Activated CD4-positive, alpha-beta T cell treated with anti-CD3 and anti-CD28 coated beads, Interleukin-2, amount 10 ng/mL, durations not matched to agents 24 days and 14 days (primary cell): ENCODE results near the gene SKP1. TPM values are rescaled to one million over a fixed set of nuclear protein-coding genes. Genes with fewer than 3 reads are reported as not detected.
"Not testable (repeated sequence)": the region's sequence is repeated elsewhere in the genome, so short reads cannot be mapped to it uniquely, and the experiment has no call there.

Experiments
- DNase-seq: peaks from one replicate; pipeline ENCODE4 v3.0.0; 2022
- H3K27ac Mint-ChIP-seq: one replicate; pipeline ENCODE4 v1.8.0; 2022; ENCODE audit warnings: mild to moderate bottlenecking, mixed read lengths
- H3K27me3 Mint-ChIP-seq: one replicate; pipeline ENCODE4 v1.8.0; 2022; ENCODE audit warnings: mixed read lengths
- H3K36me3 Mint-ChIP-seq: one replicate; pipeline ENCODE4 v1.8.0; 2022; ENCODE audit warnings: low read depth, mild to moderate bottlenecking, mixed read lengths
- H3K4me1 Mint-ChIP-seq: one replicate; pipeline ENCODE4 v1.8.0; 2021; ENCODE audit warnings: mixed read lengths
- H3K4me3 Mint-ChIP-seq: one replicate; pipeline ENCODE4 v1.8.0; 2022; ENCODE audit warnings: mild to moderate bottlenecking, moderate library complexity, mixed read lengths
- H3K9me3 Mint-ChIP-seq: one replicate; pipeline ENCODE4 v1.8.0; 2021; ENCODE audit warnings: mixed read lengths
- intact Hi-C: fragments of 100-400 bp; cut with micrococcal nuclease; formaldehyde crosslinking; loops from one replicate; pipeline ENCODE4 v1.15.1; 2023
- total RNA-seq: library from RNA; stranded (reverse); gene quantifications from 2 replicates; pipeline ENCODE4 v1.2.3, GENCODE V29; 2022

Gene SKP1
- total RNA-seq, result 266 and 289 TPM in 2 replicates

DNA sequence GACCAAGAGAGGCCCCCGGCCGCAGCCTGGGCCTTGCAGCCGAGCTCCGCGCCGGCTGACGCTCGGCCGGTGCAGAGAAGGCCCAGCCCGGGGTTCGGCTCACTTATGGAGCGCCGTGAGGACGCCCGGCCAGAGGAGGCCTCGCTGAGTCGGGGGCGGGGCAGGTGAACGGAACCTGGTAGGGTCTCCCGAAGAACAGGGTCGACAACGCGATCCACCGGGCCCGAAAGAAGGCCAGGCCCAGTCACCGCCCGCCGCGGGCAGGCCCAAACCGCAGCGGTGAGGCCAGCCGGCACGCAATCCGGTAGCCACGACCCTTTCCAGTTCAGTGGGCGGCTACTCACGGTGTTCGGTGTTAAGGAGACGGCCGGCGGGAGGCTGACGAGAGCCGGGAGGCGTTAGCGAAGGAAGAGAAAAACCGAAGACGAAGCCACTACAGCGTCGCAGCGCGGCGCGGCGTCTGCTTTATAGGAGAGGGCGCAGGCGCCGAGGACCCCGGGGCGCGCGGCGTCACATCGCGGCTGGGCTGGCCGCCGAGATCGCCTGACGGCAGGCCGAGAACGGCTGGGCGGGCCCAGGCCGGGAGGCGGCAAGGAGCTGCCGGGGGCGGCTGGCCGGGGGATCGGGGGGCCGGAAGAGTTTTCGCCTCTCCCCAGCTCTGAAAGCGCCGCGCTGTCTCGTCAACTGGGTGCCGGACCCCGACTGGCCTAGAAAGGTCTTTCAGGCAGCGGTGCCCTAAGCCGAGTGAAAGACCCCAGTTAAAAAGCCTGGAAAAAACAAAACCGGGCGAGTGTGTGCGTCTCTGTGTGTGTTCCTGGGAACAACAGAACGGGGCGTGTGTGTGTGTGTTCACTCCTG lies at the start of gene SKP1:
Gene SKP1, minus strand, starts transcription at position 440 of the 858 bp plus-strand sequence. CDS start 2,928 bp downstream, outside the sequence.
- Mint-ChIP-seq H3K4me3 (peak within 1 kb of the TSS; percentile 93), H3K27ac (peak within 1 kb of the TSS; percentile 97), H3K9me3 (no peaks in the 10 kb centered on the region), H3K27me3 (no peaks in the 10 kb centered on the region), H3K4me1 (peaks cover 21% of the 10 kb centered on the region), H3K36me3 (peaks cover 20% of the 10 kb centered on the region)
- DNase-seq, result peak; percentile 96
- intact Hi-C loops, result loop anchor here (1.0 to 5.0 kb wide), 5 partner anchors 50 to 1124 kb away; partner anchors contain the start of genes HSPA4, JADE2, PPP2CA and UBE2B

DNA sequence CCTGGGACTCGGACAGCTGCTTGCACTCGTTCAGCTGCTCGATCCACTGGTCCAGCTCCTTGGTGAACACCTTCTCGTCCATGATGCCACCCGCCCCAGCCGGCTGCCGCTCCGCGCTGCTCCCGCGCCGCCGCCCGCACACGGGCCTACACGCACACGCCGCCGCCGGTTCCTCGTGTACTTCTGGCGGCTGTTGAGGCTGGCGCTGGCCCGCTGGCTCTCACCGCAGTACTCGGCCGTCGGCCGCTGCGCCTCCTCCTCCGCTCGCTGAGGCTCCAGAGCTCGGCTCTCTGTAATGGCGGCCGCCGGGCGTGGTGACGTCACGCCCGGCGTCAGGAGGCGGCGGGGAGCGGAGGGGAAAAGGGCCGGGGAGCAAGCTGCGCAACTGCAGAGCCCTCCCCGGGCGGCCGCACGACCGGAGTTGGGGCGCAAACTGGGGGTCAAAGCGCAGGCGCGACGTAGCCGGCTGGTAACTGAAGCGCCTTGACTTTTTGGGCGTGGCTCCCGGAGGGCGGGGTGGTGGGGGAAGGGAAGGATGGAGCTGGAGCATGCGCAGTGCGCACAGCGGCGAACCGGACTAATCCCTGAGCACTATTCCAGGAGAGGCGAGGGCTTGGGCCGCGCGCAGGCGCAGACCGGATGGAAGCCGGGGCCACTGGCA lies 49.2 kb upstream of the SKP1 start, which contains the start of gene PPP2CA:
Gene PPP2CA, minus strand, starts transcription at position 294 of the 661 bp plus-strand sequence. Its CDS starts 212 bp downstream, at position 82.
- peak within 1 kb of the TSS; percentile 97 for H3K4me3 Mint-ChIP-seq
- H3K27ac Mint-ChIP-seq, result peak within 1 kb of the TSS; percentile 100
- DNase-seq, result peak; percentile 100
- H3K36me3 Mint-ChIP-seq, result peaks cover 36% of the 10 kb centered on the region
- no peaks in the 10 kb centered on the region for H3K9me3 Mint-ChIP-seq
- no peaks in the 10 kb centered on the region for H3K27me3 Mint-ChIP-seq
- intact Hi-C loops, result loop anchor here (1.0 to 5.0 kb wide), 13 partner anchors 41 to 531 kb away; partner anchors contain the start of genes C5orf15, CAMLG, CDKL3 and CDKN2AIPNL
- H3K4me1 Mint-ChIP-seq, result peaks cover 41% of the 10 kb centered on the region

DNA sequence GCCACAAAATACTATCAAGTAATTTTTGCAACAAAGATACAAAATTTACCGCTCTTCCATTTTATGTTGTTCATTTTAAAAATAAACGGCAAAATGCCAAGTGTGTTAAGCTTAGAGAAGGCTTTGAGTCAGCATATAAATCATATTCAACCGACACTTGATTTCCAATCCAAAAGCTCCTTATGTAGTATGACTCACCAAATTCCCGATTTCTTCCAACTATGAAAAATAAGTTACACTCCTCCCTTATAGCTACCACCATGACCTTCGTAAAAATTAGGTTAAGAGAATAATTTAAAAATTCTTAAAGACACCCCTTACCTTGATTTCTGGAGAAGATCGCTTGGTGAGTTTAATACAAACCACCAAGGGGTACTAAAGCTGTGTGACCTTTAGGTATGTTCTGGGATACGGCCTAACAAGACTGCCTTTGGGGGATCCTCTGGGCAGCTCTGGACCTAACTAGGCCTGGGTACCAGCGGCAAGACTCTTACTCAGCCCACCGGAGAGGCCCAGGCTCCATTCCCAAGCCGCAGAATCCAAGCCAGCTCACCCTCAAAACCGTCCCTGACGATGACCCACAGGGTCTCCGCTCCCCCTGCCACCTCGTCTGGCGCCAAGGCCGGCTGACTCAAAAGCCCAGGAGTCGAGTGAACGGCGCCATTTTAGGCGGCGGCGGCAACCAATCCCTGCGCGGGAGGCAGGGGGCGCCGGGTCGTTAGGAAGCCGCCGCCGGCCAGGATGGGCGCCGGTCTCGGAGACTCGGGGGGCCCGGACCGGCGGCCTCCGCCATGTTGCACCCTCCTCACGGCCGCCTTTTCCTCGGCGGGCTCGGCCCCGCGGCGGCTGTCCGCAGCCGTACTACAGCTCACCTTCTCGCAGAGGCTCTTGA lies 48.4 kb upstream of the SKP1 start:
- H3K36me3 Mint-ChIP-seq, result peaks cover 42% of the 10 kb centered on the region
- no peaks in the 10 kb centered on the region for H3K27me3 Mint-ChIP-seq
- DNase-seq, result peak; percentile 91
- H3K4me1 Mint-ChIP-seq, result peaks cover 47% of the 10 kb centered on the region
- H3K4me3 Mint-ChIP-seq, result peak overlapping the region; percentile 97
- H3K27ac Mint-ChIP-seq, result peak overlapping the region; percentile 100
- intact Hi-C loops, result loop anchor here (1.0 to 5.0 kb wide), 4 partner anchors 62 to 532 kb away; partner anchors contain the start of genes DDX46, SEC24A and VDAC1
- no peaks in the 10 kb centered on the region for H3K9me3 Mint-ChIP-seq

- no peaks in the 10 kb centered on the region for H3K9me3 Mint-ChIP-seq
- peak overlapping the region; percentile 97 for H3K4me3 Mint-ChIP-seq
- no peaks in the 10 kb centered on the region for H3K27me3 Mint-ChIP-seq
- H3K4me1 Mint-ChIP-seq, result peaks cover 59% of the 10 kb centered on the region
- H3K36me3 Mint-ChIP-seq, result peaks cover 51% of the 10 kb centered on the region
- peak overlapping the region; percentile 42 for H3K27ac Mint-ChIP-seq
- intact Hi-C loops, result no loop called here
- DNase-seq, result no peak
Measured at GRCh38 chr5:134223406-134224248, 46.9 kb upstream of the SKP1 start.

- H3K9me3 Mint-ChIP-seq, H3K27me3 Mint-ChIP-seq, intact Hi-C loops, DNase-seq, H3K27ac Mint-ChIP-seq: not testable (repeated sequence)
- Mint-ChIP-seq H3K36me3 (peaks cover 54% of the 10 kb centered on the region), H3K4me1 (peaks cover 54% of the 10 kb centered on the region), H3K4me3 (peak overlapping the region; percentile 59)
Measured at GRCh38 chr5:134221690-134222089, 44.9 kb upstream of the SKP1 start.

- H3K9me3 Mint-ChIP-seq, result no peaks in the 10 kb centered on the region
- no peak overlapping the region for H3K27ac Mint-ChIP-seq
- no peak for DNase-seq
- intact Hi-C loops, result no loop called here
- H3K27me3 Mint-ChIP-seq, result no peaks in the 10 kb centered on the region
- peaks cover 41% of the 10 kb centered on the region for H3K4me1 Mint-ChIP-seq
- H3K36me3 Mint-ChIP-seq, result peaks cover 32% of the 10 kb centered on the region
- H3K4me3 Mint-ChIP-seq, result no peak overlapping the region
Measured at GRCh38 chr5:134215757-134216156, 39.0 kb upstream of the SKP1 start.

- H3K27me3 Mint-ChIP-seq, DNase-seq, H3K27ac Mint-ChIP-seq, intact Hi-C loops, H3K4me3 Mint-ChIP-seq, H3K9me3 Mint-ChIP-seq: not testable (repeated sequence)
- Mint-ChIP-seq H3K36me3 (peaks cover 13% of the 10 kb centered on the region), H3K4me1 (peaks cover 22% of the 10 kb centered on the region)
Measured at GRCh38 chr5:134211263-134212031, 34.7 kb upstream of the SKP1 start.

DNA sequence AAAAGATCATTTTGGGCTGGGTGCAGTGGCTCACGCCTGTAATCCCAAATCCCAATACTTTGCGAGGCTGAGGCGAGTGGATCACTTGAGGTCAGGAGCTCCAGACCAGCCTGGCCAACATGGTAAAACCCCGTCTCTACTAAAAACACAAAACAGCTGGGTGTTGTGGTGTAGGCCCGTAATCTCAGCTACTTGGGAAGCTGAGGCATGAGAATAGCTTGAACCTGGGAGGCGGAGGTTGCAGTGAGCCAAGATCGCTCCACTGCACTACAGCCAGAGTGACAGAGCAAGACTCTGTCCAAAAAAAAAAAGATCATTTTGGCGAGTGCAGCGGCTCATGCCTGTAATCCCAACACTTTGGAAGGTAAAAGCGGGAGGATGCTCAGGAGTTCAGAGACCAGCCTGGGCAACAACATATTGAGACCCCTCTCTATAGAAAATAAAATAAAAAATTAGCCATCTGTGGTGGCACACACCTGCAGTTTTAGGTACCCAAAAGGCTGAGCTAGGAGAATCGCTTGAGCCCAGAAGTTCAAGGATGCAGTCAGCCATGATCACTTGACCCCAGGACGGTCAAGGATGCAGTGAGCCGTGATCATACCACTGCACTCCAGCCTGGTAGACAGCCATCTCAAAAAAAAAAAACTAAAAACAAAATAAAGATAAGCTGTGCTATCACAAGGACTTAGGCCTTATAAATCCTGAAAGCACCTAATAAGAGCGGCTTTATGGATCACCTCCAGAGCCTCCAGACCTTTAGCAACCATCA lies 32.9 kb upstream of the SKP1 start:
- Mint-ChIP-seq H3K36me3 (peaks cover 16% of the 10 kb centered on the region), H3K27ac (no peak overlapping the region), H3K27me3 (no peaks in the 10 kb centered on the region), H3K9me3 (no peaks in the 10 kb centered on the region), H3K4me1 (peaks cover 19% of the 10 kb centered on the region), H3K4me3 (no peak overlapping the region)
- intact Hi-C loops, result no loop called here
- DNase-seq, result no peak

GRCh38 chr5:134207696-134208095 lies 30.9 kb upstream of the SKP1 start:
- no peaks in the 10 kb centered on the region for H3K27me3 Mint-ChIP-seq
- H3K36me3 Mint-ChIP-seq, result peaks cover 25% of the 10 kb centered on the region
- intact Hi-C loops, result no loop called here
- H3K27ac Mint-ChIP-seq, result no peak overlapping the region
- peaks cover 19% of the 10 kb centered on the region for H3K4me1 Mint-ChIP-seq
- DNase-seq, result no peak
- no peak overlapping the region for H3K4me3 Mint-ChIP-seq
- no peaks in the 10 kb centered on the region for H3K9me3 Mint-ChIP-seq

DNA sequence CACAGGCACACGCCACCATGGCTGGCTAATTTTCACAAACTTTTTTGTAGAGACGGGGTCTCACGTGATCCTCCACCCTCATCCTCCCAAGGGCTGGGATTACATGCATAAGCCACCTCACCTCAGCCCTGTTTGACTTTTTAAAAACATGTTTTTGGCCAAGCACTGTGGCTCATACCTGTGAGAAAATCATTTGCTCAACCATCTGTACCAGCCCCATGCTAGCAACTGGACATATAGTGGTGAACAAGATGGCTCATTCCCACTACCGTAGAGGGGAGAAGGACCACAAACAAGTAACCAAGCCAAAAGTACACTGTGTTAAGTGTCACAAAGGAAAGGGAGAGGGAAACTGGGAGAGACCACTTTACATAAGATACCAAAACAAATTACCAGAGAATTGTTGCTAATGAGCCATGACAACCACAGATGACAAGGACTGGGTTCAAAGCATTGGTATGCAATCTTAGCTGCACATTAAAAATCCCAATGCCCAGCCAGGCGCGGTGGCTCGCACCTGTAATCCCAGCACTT lies 29.9 kb upstream of the SKP1 start:
- peaks cover 28% of the 10 kb centered on the region for H3K36me3 Mint-ChIP-seq

GRCh38 chr5:134204575-134204974 lies 27.8 kb upstream of the SKP1 start:
- no peak overlapping the region for H3K4me3 Mint-ChIP-seq
- H3K9me3 Mint-ChIP-seq, result no peaks in the 10 kb centered on the region
- no peak overlapping the region for H3K27ac Mint-ChIP-seq
- intact Hi-C loops, result no loop called here
- peaks cover 12% of the 10 kb centered on the region for H3K4me1 Mint-ChIP-seq
- no peak for DNase-seq
- peaks cover 44% of the 10 kb centered on the region for H3K36me3 Mint-ChIP-seq
- no peaks in the 10 kb centered on the region for H3K27me3 Mint-ChIP-seq

More for the DNA sequence above, 29.9 kb upstream of the SKP1 start:
- DNase-seq, result no peak
- Mint-ChIP-seq H3K27me3 (no peaks in the 10 kb centered on the region), H3K9me3 (no peaks in the 10 kb centered on the region), H3K4me1 (peaks cover 13% of the 10 kb centered on the region), H3K4me3 (no peak overlapping the region), H3K27ac (no peak overlapping the region)
- intact Hi-C loops, result no loop called here
